ENCODE data around the gene BORCS5. TPM values are rescaled to one million over a fixed set of nuclear protein-coding genes. Genes with fewer than 3 reads are reported as not detected.

Gene BORCS5
- polyA plus RNA-seq, 1 experiment: 13.6 TPM

GRCh38 chr12:12364787-12365445 is 8.0 kb downstream of the BORCS5 start:
- TF ChIP-seq, protein P1, sequence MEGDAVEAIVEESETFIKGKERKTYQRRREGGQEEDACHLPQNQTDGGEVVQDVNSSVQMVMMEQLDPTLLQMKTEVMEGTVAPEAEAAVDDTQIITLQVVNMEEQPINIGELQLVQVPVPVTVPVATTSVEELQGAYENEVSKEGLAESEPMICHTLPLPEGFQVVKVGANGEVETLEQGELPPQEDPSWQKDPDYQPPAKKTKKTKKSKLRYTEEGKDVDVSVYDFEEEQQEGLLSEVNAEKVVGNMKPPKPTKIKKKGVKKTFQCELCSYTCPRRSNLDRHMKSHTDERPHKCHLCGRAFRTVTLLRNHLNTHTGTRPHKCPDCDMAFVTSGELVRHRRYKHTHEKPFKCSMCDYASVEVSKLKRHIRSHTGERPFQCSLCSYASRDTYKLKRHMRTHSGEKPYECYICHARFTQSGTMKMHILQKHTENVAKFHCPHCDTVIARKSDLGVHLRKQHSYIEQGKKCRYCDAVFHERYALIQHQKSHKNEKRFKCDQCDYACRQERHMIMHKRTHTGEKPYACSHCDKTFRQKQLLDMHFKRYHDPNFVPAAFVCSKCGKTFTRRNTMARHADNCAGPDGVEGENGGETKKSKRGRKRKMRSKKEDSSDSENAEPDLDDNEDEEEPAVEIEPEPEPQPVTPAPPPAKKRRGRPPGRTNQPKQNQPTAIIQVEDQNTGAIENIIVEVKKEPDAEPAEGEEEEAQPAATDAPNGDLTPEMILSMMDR (IDR thresholded peaks at IDR 0.05; ENCODE audit: low read depth, low read length): no peak
- H3K9me3 ChIP-seq (ENCODE audit: control insufficient read depth, insufficient read depth, low read length): no peaks in the 10 kb centered on the region
- no peaks in the 10 kb centered on the region for H3K27me3 ChIP-seq (ENCODE audit: control insufficient read depth, insufficient read depth, low read length)
- ChIA-PET CTCF (interaction anchor here (1.1 to 3.7 kb wide), 5 partner anchors 7 to 340 kb away, joined by 3 to 11 read pairs (median 4); partner anchors contain the start of gene BORCS5), POLR2A (interaction anchor here (1.2 kb wide), 2 partner anchors 8 to 32 kb away, joined by 3 to 5 read pairs; partner anchors contain the start of gene BORCS5)
- no peak overlapping the region for H3K4me3 ChIP-seq (ENCODE audit: low read depth, low read length)
- H3K27ac ChIP-seq (ENCODE audit: low read depth, low read length): no peak overlapping the region
- DNase-seq (ENCODE audit: low read depth, low spot score): no peak

- ChIA-PET CTCF (interaction anchor here (0.6 to 3.7 kb wide), 6 partner anchors 8 to 728 kb away, joined by 3 to 11 read pairs (median 4); partner anchors contain the start of gene BORCS5), POLR2A (interaction anchor here (0.7 to 1.2 kb wide), 3 partner anchors 9 to 422 kb away, joined by 3 to 5 read pairs (median 3); partner anchors contain the start of gene BORCS5)
- Histone ChIP-seq H3K9me3 (ENCODE audit: control insufficient read depth, insufficient read depth, low read length) (no peaks in the 10 kb centered on the region), H3K27me3 (ENCODE audit: control insufficient read depth, insufficient read depth, low read length) (no peaks in the 10 kb centered on the region), H3K27ac (ENCODE audit: low read depth, low read length) (no peak overlapping the region), H3K4me3 (ENCODE audit: low read depth, low read length) (no peak overlapping the region)
- TF ChIP-seq, protein P1 (IDR thresholded peaks at IDR 0.05; ENCODE audit: low read depth, low read length): no peak
- no peak for DNase-seq (ENCODE audit: low read depth, low spot score)
Observed at GRCh38 chr12:12365446-12365802, 8.5 kb downstream of the BORCS5 start.

GRCh38 chr12:12365931-12366431 is 9.1 kb downstream of the BORCS5 start:
- H3K9me3 ChIP-seq (ENCODE audit: control insufficient read depth, insufficient read depth, low read length): no peaks in the 10 kb centered on the region
- no peak overlapping the region for H3K4me3 ChIP-seq (ENCODE audit: low read depth, low read length)
- H3K27ac ChIP-seq (ENCODE audit: low read depth, low read length): peak overlapping the region; percentile 69
- TF ChIP-seq, protein P1 (IDR thresholded peaks at IDR 0.05; ENCODE audit: low read depth, low read length): no peak
- no peak for DNase-seq (ENCODE audit: low read depth, low spot score)
- H3K27me3 ChIP-seq (ENCODE audit: control insufficient read depth, insufficient read depth, low read length): no peaks in the 10 kb centered on the region
- ChIA-PET CTCF (interaction anchor here (0.6 to 3.7 kb wide), 7 partner anchors 8 to 729 kb away, joined by 3 to 11 read pairs (median 4); partner anchors contain the start of gene BORCS5), POLR2A (interaction anchor here (0.7 to 1.2 kb wide), 3 partner anchors 9 to 422 kb away, joined by 3 to 5 read pairs (median 3); partner anchors contain the start of gene BORCS5)

- CTCF ChIA-PET: interaction anchor here (0.9 to 3.7 kb wide), 5 partner anchors 9 to 289 kb away, joined by 3 to 11 read pairs (median 5); partner anchors contain the start of genes BORCS5 and DUSP16
- H3K27me3 ChIP-seq (ENCODE audit: control insufficient read depth, insufficient read depth, low read length): no peaks in the 10 kb centered on the region
- H3K27ac ChIP-seq (ENCODE audit: low read depth, low read length): no peak overlapping the region
- H3K4me3 ChIP-seq (ENCODE audit: low read depth, low read length): no peak overlapping the region
- POLR2A ChIA-PET: interaction anchor here (0.5 kb wide), 1 partner anchor 21 kb away, joined by 3 read pairs; no protein-coding TSS in a partner anchor
- TF ChIP-seq, protein P1 (IDR thresholded peaks at IDR 0.05; ENCODE audit: low read depth, low read length): no peak
- no peaks in the 10 kb centered on the region for H3K9me3 ChIP-seq (ENCODE audit: control insufficient read depth, insufficient read depth, low read length)
- DNase-seq (ENCODE audit: low read depth, low spot score): no peak
Observed at GRCh38 chr12:12366701-12367481, 10.0 kb downstream of the BORCS5 start.
